ENCODE measurements around the gene LRRC28. TPM values are rescaled to one million over a fixed set of nuclear protein-coding genes. Genes with fewer than 3 reads are reported as not detected.

The LRRC28 gene
- polyA plus RNA-seq, 1 of the 3 experiments (the other 2 are of a cell fraction): 15.2 TPM

- 88% methylated on average over 13 of the region's 13 CpGs for WGBS (ENCODE audit: low lambda C conversion rate)
- H3K4me1 ChIP-seq (ENCODE audit: control insufficient read depth in 1 of 2, insufficient read depth in 2 of 2, low read depth in 1 of 2, low read length in 1 of 2): no peaks in the 10 kb centered on the region
- CTCF ChIA-PET: interaction anchor here (0.7 to 1.9 kb wide), 10 partner anchors 8 to 342 kb away, joined by 3 to 5 read pairs (median 3); no protein-coding TSS in a partner anchor
- no peaks in the 10 kb centered on the region for H4K20me1 ChIP-seq (ENCODE audit: insufficient read depth)
- POLR2A ChIA-PET: no interaction called here
- H3K4me2 ChIP-seq: no peak overlapping the region
- no peaks in the 10 kb centered on the region; the same call in 1 of the 2 replicates for H3K9me2 ChIP-seq
- peaks cover 11% of the 10 kb centered on the region in 2 experiments for H3K36me3 ChIP-seq (replicated peaks in 1 of 2; ENCODE audit: control insufficient read depth in 1 of 2, insufficient read depth in 2 of 2, low read length in 1 of 2)
- H3K79me2 ChIP-seq (ENCODE audit: insufficient read depth): no peaks in the 10 kb centered on the region
- H3F3A ChIP-seq (replicated peaks; ENCODE audit: insufficient read depth): no peaks in the 10 kb centered on the region
- no peak overlapping the region for H3K9ac ChIP-seq
- TF ChIP-seq USF2 (IDR thresholded peaks at IDR 0.05; ENCODE audit: borderline replicate concordance, low read depth, low read length): no peak
- TF ChIP-seq, protein P1, sequence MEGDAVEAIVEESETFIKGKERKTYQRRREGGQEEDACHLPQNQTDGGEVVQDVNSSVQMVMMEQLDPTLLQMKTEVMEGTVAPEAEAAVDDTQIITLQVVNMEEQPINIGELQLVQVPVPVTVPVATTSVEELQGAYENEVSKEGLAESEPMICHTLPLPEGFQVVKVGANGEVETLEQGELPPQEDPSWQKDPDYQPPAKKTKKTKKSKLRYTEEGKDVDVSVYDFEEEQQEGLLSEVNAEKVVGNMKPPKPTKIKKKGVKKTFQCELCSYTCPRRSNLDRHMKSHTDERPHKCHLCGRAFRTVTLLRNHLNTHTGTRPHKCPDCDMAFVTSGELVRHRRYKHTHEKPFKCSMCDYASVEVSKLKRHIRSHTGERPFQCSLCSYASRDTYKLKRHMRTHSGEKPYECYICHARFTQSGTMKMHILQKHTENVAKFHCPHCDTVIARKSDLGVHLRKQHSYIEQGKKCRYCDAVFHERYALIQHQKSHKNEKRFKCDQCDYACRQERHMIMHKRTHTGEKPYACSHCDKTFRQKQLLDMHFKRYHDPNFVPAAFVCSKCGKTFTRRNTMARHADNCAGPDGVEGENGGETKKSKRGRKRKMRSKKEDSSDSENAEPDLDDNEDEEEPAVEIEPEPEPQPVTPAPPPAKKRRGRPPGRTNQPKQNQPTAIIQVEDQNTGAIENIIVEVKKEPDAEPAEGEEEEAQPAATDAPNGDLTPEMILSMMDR (IDR thresholded peaks at IDR 0.05): peak; percentile 58
- H2AFZ ChIP-seq (ENCODE audit: low read depth): no peak overlapping the region; the same call in 1 of the 2 replicates
- no peaks in the 10 kb centered on the region for H3K9me3 ChIP-seq
- H3K27ac ChIP-seq (ENCODE audit: low read depth in 2 of 2, low read length in 1 of 2): no peak overlapping the region
- H3K4me3 ChIP-seq (ENCODE audit: low read depth in 2 of 2, low read length in 1 of 2): no peak overlapping the region; a peak in 1 of 4 replicates
- H3K27me3 ChIP-seq (ENCODE audit: insufficient read depth): no peaks in the 10 kb centered on the region
- no peak for DNase-seq
These were observed 110.4 kb downstream of the LRRC28 start for GRCh38 chr15:99361545-99362185.

- DNase-seq: no peak
- no peak overlapping the region for H3K4me2 ChIP-seq
- H2AFZ ChIP-seq (ENCODE audit: low read depth): no peak overlapping the region
- TF ChIP-seq MXI1 (IDR thresholded peaks at IDR 0.05; ENCODE audit: low read depth, low read length): no peak
- TF ChIP-seq USF2 (IDR thresholded peaks at IDR 0.05; ENCODE audit: borderline replicate concordance, low read depth, low read length): no peak
- no peak for TF ChIP-seq RFX5 (IDR thresholded peaks at IDR 0.05; ENCODE audit: low read length)
- TF ChIP-seq PBX3 (IDR thresholded peaks at IDR 0.05): no peak
- TF ChIP-seq NRF1 (IDR thresholded peaks at IDR 0.05; ENCODE audit: low read depth, low read length): no peak
- TF ChIP-seq MEF2A (IDR thresholded peaks at IDR 0.05; ENCODE audit: borderline replicate concordance, low read depth): no peak
- TF ChIP-seq NFIC (IDR thresholded peaks at IDR 0.05; ENCODE audit: borderline replicate concordance): no peak
- TF ChIP-seq POLR2AphosphoS5 (IDR thresholded peaks at IDR 0.05; ENCODE audit: low read depth, low read length): no peak
- TF ChIP-seq TCF12 (IDR thresholded peaks at IDR 0.05): no peak
- TF ChIP-seq YY1 (IDR thresholded peaks at IDR 0.05; ENCODE audit: low read depth): no peak
- no peak for TF ChIP-seq CHD2 (IDR thresholded peaks at IDR 0.05; ENCODE audit: low read length, partially characterized antibody)
- TF ChIP-seq, protein P2, sequence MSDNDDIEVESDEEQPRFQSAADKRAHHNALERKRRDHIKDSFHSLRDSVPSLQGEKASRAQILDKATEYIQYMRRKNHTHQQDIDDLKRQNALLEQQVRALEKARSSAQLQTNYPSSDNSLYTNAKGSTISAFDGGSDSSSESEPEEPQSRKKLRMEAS (IDR thresholded peaks at IDR 0.05; ENCODE audit: low read depth): no peak
- no peak for TF ChIP-seq FOXM1 (IDR thresholded peaks at IDR 0.05; ENCODE audit: low read depth)
- no peak for TF ChIP-seq EZH2phosphoT487 (IDR thresholded peaks at IDR 0.05; ENCODE audit: borderline replicate concordance, low read depth)
- TF ChIP-seq, protein P3, sequence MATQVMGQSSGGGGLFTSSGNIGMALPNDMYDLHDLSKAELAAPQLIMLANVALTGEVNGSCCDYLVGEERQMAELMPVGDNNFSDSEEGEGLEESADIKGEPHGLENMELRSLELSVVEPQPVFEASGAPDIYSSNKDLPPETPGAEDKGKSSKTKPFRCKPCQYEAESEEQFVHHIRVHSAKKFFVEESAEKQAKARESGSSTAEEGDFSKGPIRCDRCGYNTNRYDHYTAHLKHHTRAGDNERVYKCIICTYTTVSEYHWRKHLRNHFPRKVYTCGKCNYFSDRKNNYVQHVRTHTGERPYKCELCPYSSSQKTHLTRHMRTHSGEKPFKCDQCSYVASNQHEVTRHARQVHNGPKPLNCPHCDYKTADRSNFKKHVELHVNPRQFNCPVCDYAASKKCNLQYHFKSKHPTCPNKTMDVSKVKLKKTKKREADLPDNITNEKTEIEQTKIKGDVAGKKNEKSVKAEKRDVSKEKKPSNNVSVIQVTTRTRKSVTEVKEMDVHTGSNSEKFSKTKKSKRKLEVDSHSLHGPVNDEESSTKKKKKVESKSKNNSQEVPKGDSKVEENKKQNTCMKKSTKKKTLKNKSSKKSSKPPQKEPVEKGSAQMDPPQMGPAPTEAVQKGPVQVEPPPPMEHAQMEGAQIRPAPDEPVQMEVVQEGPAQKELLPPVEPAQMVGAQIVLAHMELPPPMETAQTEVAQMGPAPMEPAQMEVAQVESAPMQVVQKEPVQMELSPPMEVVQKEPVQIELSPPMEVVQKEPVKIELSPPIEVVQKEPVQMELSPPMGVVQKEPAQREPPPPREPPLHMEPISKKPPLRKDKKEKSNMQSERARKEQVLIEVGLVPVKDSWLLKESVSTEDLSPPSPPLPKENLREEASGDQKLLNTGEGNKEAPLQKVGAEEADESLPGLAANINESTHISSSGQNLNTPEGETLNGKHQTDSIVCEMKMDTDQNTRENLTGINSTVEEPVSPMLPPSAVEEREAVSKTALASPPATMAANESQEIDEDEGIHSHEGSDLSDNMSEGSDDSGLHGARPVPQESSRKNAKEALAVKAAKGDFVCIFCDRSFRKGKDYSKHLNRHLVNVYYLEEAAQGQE (IDR thresholded peaks at IDR 0.05; ENCODE audit: low read depth, low read length): no peak
- no peak for TF ChIP-seq FOSL2 (IDR thresholded peaks at IDR 0.05; ENCODE audit: borderline replicate concordance, low read depth)
- CTCF ChIA-PET: no interaction called here
- POLR2A ChIA-PET: no interaction called here
- no peaks in the 10 kb centered on the region for H3F3A ChIP-seq (replicated peaks; ENCODE audit: insufficient read depth)
- peaks cover 11 to 22% of the 10 kb centered on the region in 2 experiments for H3K36me3 ChIP-seq (replicated peaks in 1 of 2; ENCODE audit: control insufficient read depth in 1 of 2, insufficient read depth in 2 of 2, low read length in 1 of 2)
- no peaks in the 10 kb centered on the region for H3K27me3 ChIP-seq (ENCODE audit: insufficient read depth)
- no peak overlapping the region for H3K4me3 ChIP-seq (ENCODE audit: low read depth in 2 of 2, low read length in 1 of 2)
- WGBS (ENCODE audit: low lambda C conversion rate): 100% methylated on average over 1 of the region's 1 CpG
- H3K9me2 ChIP-seq: no peaks in the 10 kb centered on the region; the same call in 1 of the 2 replicates
- H3K27ac ChIP-seq (ENCODE audit: low read depth in 2 of 2, low read length in 1 of 2): no peak overlapping the region
- no peaks in the 10 kb centered on the region for H3K4me1 ChIP-seq (ENCODE audit: control insufficient read depth in 1 of 2, insufficient read depth in 2 of 2, low read depth in 1 of 2, low read length in 1 of 2)
- H4K20me1 ChIP-seq (ENCODE audit: insufficient read depth): no peaks in the 10 kb centered on the region
- no peaks in the 10 kb centered on the region for H3K9me3 ChIP-seq
- H3K79me2 ChIP-seq (ENCODE audit: insufficient read depth): no peaks in the 10 kb centered on the region
- no peak overlapping the region for H3K9ac ChIP-seq
These were observed 114.0 kb downstream of the LRRC28 start for GRCh38 chr15:99365242-99365641.
